Right lobe of liver (tissue), 6 donors: ENCODE measurements around the gene MAMSTR. TPM values are rescaled to one million over a fixed set of nuclear protein-coding genes. Genes with fewer than 3 reads are reported as not detected.
A peak's percentile ranks its signal among the peaks of the same experiment; 100 is the strongest.
"Not testable (repeated sequence)": the region's sequence is repeated elsewhere in the genome, so short reads cannot be mapped to it uniquely, and the experiment has no call there.

Source experiments
- ATAC-seq, 4 donors: fragments of 200-7000 bp; cut with Tn5 transposase; one replicate each; pipeline ENCODE4 v1.9.1; 2020; ENCODE audit warnings: mild to moderate bottlenecking in 4 of 4, moderate library complexity in 4 of 4
- DNase-seq, 3 donors: peaks; one replicate each; pipeline ENCODE4 v3.0.0-alpha.2; 2020
- H3K27ac ChIP-seq, 3 donors: fragments of 200-600 bp; one replicate each; pipeline ENCODE4 v1.8.0; 2022
- H3K27me3 ChIP-seq, 2 donors: fragments of 200-600 bp; one replicate each; pipeline ENCODE4 v1.8.0; 2022
- H3K36me3 ChIP-seq, 4 donors: fragments of 200-600 bp; sonication (generic) in 1 of 4; one replicate each; pipeline versions ENCODE4 v1.5.1 to v1.8.0; 2017 to 2022; ENCODE audit warnings: control low read depth in 1 of 4
- H3K4me1 ChIP-seq, 4 donors: fragments of 200-600 bp; sonication (generic) in 1 of 4; one replicate each; pipeline versions ENCODE4 v1.5.1 to v1.8.0; 2017 to 2022; ENCODE audit warnings: control low read depth in 1 of 4
- H3K4me3 ChIP-seq, 3 donors: fragments of 200-600 bp; one replicate each; pipeline ENCODE4 v1.8.0; 2022
- H3K9me3 ChIP-seq, 4 donors: fragments of 200-600 bp; sonication (generic) in 1 of 4; one replicate each; pipeline versions ENCODE4 v1.5.1 to v1.8.0; 2017 to 2022; ENCODE audit warnings: control low read depth in 1 of 4
- CTCF ChIP-seq, 4 donors: fragments of 200-600 bp in 3 of 4; fragments of 450-650 bp in 1 of 4; IDR thresholded peaks; one replicate each; pipeline versions ENCODE4 v1.5.1 to v1.8.0; 2016 to 2022; ENCODE audit warnings: antibody characterized with exemption in 4 of 4, mild to moderate bottlenecking in 2 of 4
- POLR2A ChIP-seq: fragments of 450-650 bp; IDR thresholded peaks from one replicate; pipeline ENCODE4 v1.6.1; 2017; ENCODE audit warnings: antibody characterized with exemption, mild to moderate bottlenecking
- WGBS: methylation state at CpG from one replicate; pipeline ENCODE4 v1.1.6; 2018; ENCODE audit warnings: low coverage, low lambda C conversion rate; ENCODE audit not compliant: insufficient coverage; ENCODE audit errors: missing lambda C conversion rate; 5-methylcytosine and 5-hydroxymethylcytosine counted together
- intact Hi-C, 2 donors: fragments of 100-400 bp; cut with DNase I; formaldehyde crosslinking; loops; one replicate each; pipeline versions ENCODE4 v1.11.2 to v1.14.1; 2022
- long read RNA-seq: library from polyadenylated mRNA; unstranded; transcript quantifications from one replicate; pipeline ENCODE4 v2.0.0, GENCODE V29; 2019
- total RNA-seq, 6 experiments: library from RNA; depleted of rRNA in 2 of 6; stranded (reverse); fragments of >200 nt in 2 of 6; fragmentation: NEBNext Ultra II Directional in 3 of 6; extraction: Animal tissue kit (Norgen Biotek cat#: 25700) in 3 of 6; gene quantifications; one replicate each; pipeline versions ENCODE4 v1.1.0 to v1.2.4, GENCODE V29; 2016 to 2023
- donor health status: DM: no; HTN: yes; CAD: no.
- donor health status: DM: no; HTN: no; CAD: no.
- donor health status: DM: no; HTN: no; CAD: no.
- donor health status: DM: no; HTN: yes; CAD: no.
- donor health status: DM: no; HTN: yes; CAD: no.

The MAMSTR gene
- total RNA-seq = under 1 TPM in 5 of 6 experiments, not detected in 1; 0.22 to 0.37 (median 0.24) TPM
- long read RNA-seq = 0 reads

GRCh38 chr19:48719263-48720171 lies at the start of gene MAMSTR:
TSS of gene MAMSTR (minus strand) at chr19:48719725. CDS start at chr19:48719031, 694 bp downstream.
- H3K9me3 ChIP-seq = no peaks in the 10 kb centered on the region
- no peak for ATAC-seq
- peak within 1 kb of the TSS in 2 of 3 donors; percentile 59 to 63 for H3K4me3 ChIP-seq
- H3K4me1 ChIP-seq = peaks cover 0 to 3% (median 0%) of the 10 kb centered on the region in 4 donors
- TF ChIP-seq CTCF (IDR thresholded peaks at IDR 0.05) (no peak), POLR2A (no peak)
- H3K27me3 ChIP-seq = no peaks in the 10 kb centered on the region
- no peaks in the 10 kb centered on the region for H3K36me3 ChIP-seq
- intact Hi-C loops = no loop called here
- peak within 1 kb of the TSS in 2 of 3 donors; percentile 33 to 62 for H3K27ac ChIP-seq
- 85% methylated on average over 12 of the region's 33 CpGs for WGBS
- no peak for DNase-seq

GRCh38 chr19:48768994-48769713 lies 49.6 kb upstream of the MAMSTR start:
- Histone ChIP-seq H3K36me3 (no peaks in the 10 kb centered on the region), H3K4me1 (peaks cover 0 to 72% (median 34%) of the 10 kb centered on the region in 4 donors), H3K9me3 (no peaks in the 10 kb centered on the region), H3K4me3 (peak overlapping the region in 1 of 3 donors; percentile 17), H3K27ac (peak overlapping the region; percentile 91 to 96 (median 96)), H3K27me3 (no peaks in the 10 kb centered on the region)
- DNase-seq = no peak
- TF ChIP-seq POLR2A = peak; percentile 37
- no peak for TF ChIP-seq CTCF (IDR thresholded peaks at IDR 0.05)
- intact Hi-C loops = loop anchor here in 1 of 2 donors (10.0 kb wide), 1 partner anchor 94 kb away; the partner anchor contains the start of gene NTN5
- 14% methylated on average over 6 of the region's 11 CpGs for WGBS
- peak; percentile 17 to 43 (median 28) for ATAC-seq

- intact Hi-C loops = loop anchor here in 1 of 2 donors (10.0 kb wide), 1 partner anchor 93 kb away; the partner anchor contains the start of gene NTN5
- Histone ChIP-seq H3K4me3 (peak overlapping the region in 1 of 3 donors; percentile 17), H3K27ac (peak overlapping the region; percentile 91 to 96 (median 96)), H3K4me1 (peaks cover 0 to 67% (median 33%) of the 10 kb centered on the region in 4 donors)
- ATAC-seq = peak; percentile 5 to 36 (median 17)
- not testable (repeated sequence) for H3K9me3 ChIP-seq, DNase-seq, H3K27me3 ChIP-seq, H3K36me3 ChIP-seq
- 31% methylated on average over 6 of the region's 6 CpGs for WGBS
These were observed 48.7 kb upstream of the MAMSTR start for GRCh38 chr19:48768171-48768753.

- H3K9me3 ChIP-seq, H3K4me3 ChIP-seq, DNase-seq, H3K27me3 ChIP-seq, H3K36me3 ChIP-seq: not testable (repeated sequence)
- Histone ChIP-seq H3K27ac (peak overlapping the region in 1 of 3 donors; percentile 8), H3K4me1 (peaks cover 0 to 46% (median 23%) of the 10 kb centered on the region in 4 donors)
- peak; percentile 2 to 44 (median 28) for ATAC-seq
- intact Hi-C loops = loop anchor here in 1 of 2 donors (10.0 kb wide), 1 partner anchor 91 kb away; the partner anchor contains the start of gene NTN5
- WGBS = 29% methylated on average over 4 of the region's 5 CpGs
These were observed 46.3 kb upstream of the MAMSTR start for GRCh38 chr19:48765816-48766215.
